Caco-2 (cell line): ENCODE data around the gene SEC14L1. TPM values are rescaled to one million over a fixed set of nuclear protein-coding genes. Genes with fewer than 3 reads are reported as not detected.

Experiments
- BruUV-seq: library from RNA; stranded (reverse); fragments of 400-500 nt; replicated peaks from 2 replicates; lab custom pipeline; 2021; lab: Mats Ljungman, UMichigan
- CTCF ChIA-PET: fragments of 300-600 bp; sonication (Branson Sonifier 250); formaldehyde crosslinking; loops from one replicate; lab custom pipeline; 2022; ENCODE audit warnings: antibody characterized with exemption; lab: Charles Lee
- POLR2A ChIA-PET: fragments of 300-600 bp; sonication (Branson Sonifier 250); formaldehyde crosslinking; loops from one replicate; lab custom pipeline; 2022; ENCODE audit warnings: antibody characterized with exemption; lab: Charles Lee
- DNase-seq, 2 experiments: peaks; one replicate each; pipeline versions ENCODE4 v3.0.0 to v3.0.0-alpha.2; 2020 to 2022
- H3K27me3 ChIP-seq: replicated peaks from 2 replicates; pipeline ENCODE4 v1.6.0; 2011; ENCODE audit warnings: low read length; ENCODE audit not compliant: control insufficient read depth, insufficient read depth
- H3K36me3 ChIP-seq: 2 replicates; pipeline ENCODE4 v1.5.1; 2011; ENCODE audit warnings: low read length; ENCODE audit not compliant: control insufficient read depth, insufficient read depth
- H3K4me1 ChIP-seq: fragments of 250-450 bp; sonication (Bioruptor Pico); 2 replicates; pipeline ENCODE4 v1.5.1; 2020; ENCODE audit warnings: mild to moderate bottlenecking
- H3K4me3 ChIP-seq: 2 replicates; pipeline ENCODE4 v1.5.1; 2011; ENCODE audit warnings: low read depth, mild to moderate bottlenecking, control low read depth, low read length
- H3K9me3 ChIP-seq: fragments of 250-450 bp; sonication (Bioruptor Pico); 2 replicates; pipeline ENCODE4 v1.5.1; 2020; ENCODE audit warnings: mild to moderate bottlenecking, moderate library complexity
- H3K27ac Mint-ChIP-seq: one replicate; pipeline ENCODE4 v1.8.0; 2022; ENCODE audit warnings: mixed read lengths; ENCODE audit not compliant: unreplicated experiment
- H3K27me3 Mint-ChIP-seq: one replicate; pipeline ENCODE4 v1.8.0; 2022; ENCODE audit warnings: mixed read lengths; ENCODE audit not compliant: insufficient read depth, unreplicated experiment
- H3K36me3 Mint-ChIP-seq: one replicate; pipeline ENCODE4 v1.8.0; 2022; ENCODE audit warnings: mild to moderate bottlenecking, mixed read lengths; ENCODE audit not compliant: insufficient read depth, unreplicated experiment
- H3K4me1 Mint-ChIP-seq: one replicate; pipeline ENCODE4 v1.8.0; 2022; ENCODE audit warnings: low read depth, mixed read lengths; ENCODE audit not compliant: unreplicated experiment
- H3K4me3 Mint-ChIP-seq: one replicate; pipeline ENCODE4 v1.8.0; 2022; ENCODE audit warnings: mild to moderate bottlenecking, moderate library complexity, mixed read lengths; ENCODE audit not compliant: unreplicated experiment
- H3K9me3 Mint-ChIP-seq: one replicate; pipeline ENCODE4 v1.8.0; 2022; ENCODE audit warnings: mixed read lengths; ENCODE audit not compliant: unreplicated experiment
- CTCF ChIP-seq, 2 experiments: fragments of 200-600 bp in 1 of 2; IDR thresholded peaks; 1 replicate in 1 of 2; 2 replicates in 1 of 2; pipeline versions ENCODE4 v1.5.1 to v1.8.0; 2011 to 2022; ENCODE audit warnings: antibody characterized with exemption in 1 of 2, control low read depth in 1 of 2, inconsistent platforms in 1 of 2, low read depth in 1 of 2, low read length in 1 of 2, mild to moderate bottlenecking in 1 of 2, moderate library complexity in 1 of 2; ENCODE audit not compliant: insufficient read depth in 1 of 2, severe bottlenecking in 1 of 2, unreplicated experiment in 1 of 2
- intact Hi-C: fragments of 100-400 bp; cut with micrococcal nuclease; formaldehyde crosslinking; loops from one replicate; pipeline ENCODE4 v1.10.0; 2022; ENCODE audit not compliant: unreplicated experiment
- total RNA-seq: library from RNA; stranded (reverse); gene quantifications from 2 replicates; pipeline ENCODE4 v1.2.3, GENCODE V29; 2022

SEC14L1 gene
- total RNA-seq, 1 experiment from 2014 or later: 92.0 TPM

- no peak for TF ChIP-seq CTCF (IDR thresholded peaks at IDR 0.05; ENCODE audit: insufficient read depth in 1 of 2, low read depth in 1 of 2, low read length in 1 of 2, severe bottlenecking in 1 of 2, unreplicated experiment in 1 of 2)
- H3K36me3 ChIP-seq: peaks cover 1% of the 10 kb centered on the region; the same call in 1 of the 2 replicates
- ChIA-PET CTCF (interaction anchor here (0.7 to 1.6 kb wide), 5 partner anchors 15 to 63 kb away, joined by 3 to 6 read pairs (median 3); no protein-coding TSS in a partner anchor), POLR2A (interaction anchor here (0.5 to 0.7 kb wide), 2 partner anchors 50 to 57 kb away, joined by 4 to 5 read pairs; no protein-coding TSS in a partner anchor)
- intact Hi-C loops: loop anchor here (2.0 kb wide), 1 partner anchor 57 kb away; no protein-coding TSS in a partner anchor
- no peaks in the 10 kb centered on the region for H3K27me3 ChIP-seq
- peak; percentile 57 to 73 for DNase-seq
- H3K4me1 Mint-ChIP-seq: peaks cover 55% of the 10 kb centered on the region
- peaks cover 78% of the 10 kb centered on the region for H3K36me3 Mint-ChIP-seq
- H3K4me3 ChIP-seq: no peak overlapping the region
- no peaks in the 10 kb centered on the region for H3K27me3 Mint-ChIP-seq
- peaks cover 44% of the 10 kb centered on the region for H3K4me1 ChIP-seq
- no TSS peak for BruUV-seq
- peak overlapping the region; percentile 93 for H3K27ac Mint-ChIP-seq
- no peaks in the 10 kb centered on the region for H3K9me3 ChIP-seq
- H3K4me3 Mint-ChIP-seq: peak overlapping the region; percentile 19
- no peaks in the 10 kb centered on the region for H3K9me3 Mint-ChIP-seq
These were observed 5.0 kb downstream of the SEC14L1 start for GRCh38 chr17:77145612-77146245.

- Mint-ChIP-seq H3K36me3 (peaks cover 83% of the 10 kb centered on the region), H3K9me3 (no peaks in the 10 kb centered on the region), H3K27ac (peak overlapping the region; percentile 93), H3K4me3 (peak overlapping the region; percentile 19), H3K4me1 (peaks cover 55% of the 10 kb centered on the region), H3K27me3 (no peaks in the 10 kb centered on the region)
- H3K4me3 ChIP-seq: no peak overlapping the region
- ChIA-PET POLR2A (interaction anchor here (0.7 kb wide), 1 partner anchor 58 kb away, joined by 4 read pairs; no protein-coding TSS in a partner anchor), CTCF (interaction anchor here (0.8 to 1.6 kb wide), 4 partner anchors 50 to 62 kb away, joined by 3 to 6 read pairs (median 4); no protein-coding TSS in a partner anchor)
- H3K36me3 ChIP-seq: peaks cover 1% of the 10 kb centered on the region; the same call in 1 of the 2 replicates
- no peaks in the 10 kb centered on the region for H3K9me3 ChIP-seq
- TF ChIP-seq CTCF (IDR thresholded peaks at IDR 0.05; ENCODE audit: insufficient read depth in 1 of 2, low read depth in 1 of 2, low read length in 1 of 2, severe bottlenecking in 1 of 2, unreplicated experiment in 1 of 2): no peak
- H3K4me1 ChIP-seq: peaks cover 44% of the 10 kb centered on the region
- H3K27me3 ChIP-seq: no peaks in the 10 kb centered on the region
- BruUV-seq: no TSS peak
- DNase-seq: no peak
- intact Hi-C loops: no loop called here
These were observed 5.5 kb downstream of the SEC14L1 start for GRCh38 chr17:77146246-77146632.

- Mint-ChIP-seq H3K36me3 (peaks cover 86% of the 10 kb centered on the region), H3K4me1 (peaks cover 55% of the 10 kb centered on the region), H3K27me3 (no peaks in the 10 kb centered on the region), H3K27ac (no peak overlapping the region), H3K4me3 (no peak overlapping the region), H3K9me3 (no peaks in the 10 kb centered on the region)
- CTCF ChIA-PET: interaction anchor here (0.6 to 1.6 kb wide), 2 partner anchors 11 to 51 kb away, joined by 3 to 5 read pairs; no protein-coding TSS in a partner anchor
- intact Hi-C loops: no loop called here
- POLR2A ChIA-PET: interaction anchor here (1.0 kb wide), 1 partner anchor 59 kb away, joined by 3 read pairs; no protein-coding TSS in a partner anchor
- Histone ChIP-seq H3K4me3 (no peak overlapping the region), H3K9me3 (no peaks in the 10 kb centered on the region), H3K27me3 (no peaks in the 10 kb centered on the region), H3K4me1 (peaks cover 41% of the 10 kb centered on the region), H3K36me3 (peaks cover 1% of the 10 kb centered on the region; the same call in 1 of the 2 replicates)
- no peak for TF ChIP-seq CTCF (IDR thresholded peaks at IDR 0.05; ENCODE audit: insufficient read depth in 1 of 2, low read depth in 1 of 2, low read length in 1 of 2, severe bottlenecking in 1 of 2, unreplicated experiment in 1 of 2)
- BruUV-seq: no TSS peak
- DNase-seq: no peak
These were observed 6.1 kb downstream of the SEC14L1 start for GRCh38 chr17:77146882-77147281.
